ENCODE data around the gene PTPRN2. TPM values are rescaled to one million over a fixed set of nuclear protein-coding genes. Genes with fewer than 3 reads are reported as not detected.

The PTPRN2 gene
- total RNA-seq, 2 donors from 2014 or later, result 26.1 to 55.5 TPM

GRCh38 chr7:158396301-158396905, 191.2 kb downstream of the PTPRN2 start:
- intact Hi-C loops (cut with DNase I), result no loop called here
- DNase-seq (ENCODE audit: low spot score), result no peak
- no peaks in the 10 kb centered on the region for H3K36me3 ChIP-seq
- no peak overlapping the region for H3K4me3 ChIP-seq
- H3K4me1 ChIP-seq (replicated peaks), result no peaks in the 10 kb centered on the region
- H3K27me3 ChIP-seq (replicated peaks; ENCODE audit: insufficient read depth), result no peaks in the 10 kb centered on the region
- H3K9me3 ChIP-seq, result no peaks in the 10 kb centered on the region
- H3K27ac ChIP-seq, result no peak overlapping the region
- WGBS, result 67% methylated on average over 17 of the region's 17 CpGs
- TF ChIP-seq POLR2AphosphoS5 (IDR thresholded peaks at IDR 0.05) (no peak), POLR2A (IDR thresholded peaks at IDR 0.05) (no peak), CTCF (IDR thresholded peaks at IDR 0.05) (no peak)

GRCh38 chr7:158395780-158396278, 191.8 kb downstream of the PTPRN2 start:
- Histone ChIP-seq H3K4me3 (no peak overlapping the region), H3K4me1 (replicated peaks) (no peaks in the 10 kb centered on the region), H3K27me3 (replicated peaks; ENCODE audit: insufficient read depth) (no peaks in the 10 kb centered on the region), H3K9me3 (no peaks in the 10 kb centered on the region), H3K36me3 (no peaks in the 10 kb centered on the region), H3K27ac (no peak overlapping the region)
- TF ChIP-seq CTCF (IDR thresholded peaks at IDR 0.05), result no peak
- no peak for TF ChIP-seq POLR2AphosphoS5 (IDR thresholded peaks at IDR 0.05)
- TF ChIP-seq POLR2A (IDR thresholded peaks at IDR 0.05), result no peak
- WGBS, result 63% methylated on average over 20 of the region's 28 CpGs
- intact Hi-C loops (cut with DNase I), result no loop called here
- DNase-seq (ENCODE audit: low spot score), result no peak

- Histone ChIP-seq H3K4me3 (no peak overlapping the region), H3K27me3 (replicated peaks; ENCODE audit: insufficient read depth) (no peaks in the 10 kb centered on the region), H3K27ac (no peak overlapping the region), H3K36me3 (no peaks in the 10 kb centered on the region), H3K4me1 (replicated peaks) (no peaks in the 10 kb centered on the region), H3K9me3 (no peaks in the 10 kb centered on the region)
- intact Hi-C loops (cut with DNase I), result no loop called here
- 83% methylated on average over 25 of the region's 46 CpGs for WGBS
- no peak for DNase-seq (ENCODE audit: low spot score)
- TF ChIP-seq CTCF (IDR thresholded peaks at IDR 0.05) (no peak), POLR2A (IDR thresholded peaks at IDR 0.05) (no peak), POLR2AphosphoS5 (IDR thresholded peaks at IDR 0.05) (no peak)
Observed at GRCh38 chr7:158395349-158395748, 192.3 kb downstream of the PTPRN2 start.

- H3K4me1 ChIP-seq (replicated peaks), result no peaks in the 10 kb centered on the region
- H3K4me3 ChIP-seq, result no peak overlapping the region
- H3K27ac ChIP-seq, result no peak overlapping the region
- TF ChIP-seq POLR2A (IDR thresholded peaks at IDR 0.05) (no peak), POLR2AphosphoS5 (IDR thresholded peaks at IDR 0.05) (no peak), CTCF (IDR thresholded peaks at IDR 0.05) (peak; percentile 46 to 71 (median 58))
- WGBS, result 26% methylated on average over 21 of the region's 25 CpGs
- H3K36me3 ChIP-seq, result no peaks in the 10 kb centered on the region
- intact Hi-C loops (cut with DNase I), result no loop called here
- H3K27me3 ChIP-seq (replicated peaks; ENCODE audit: insufficient read depth), result no peaks in the 10 kb centered on the region
- no peak for DNase-seq (ENCODE audit: low spot score)
- H3K9me3 ChIP-seq, result no peaks in the 10 kb centered on the region
Observed at GRCh38 chr7:158394936-158395335, 192.7 kb downstream of the PTPRN2 start.
